Testis (tissue), 2 donors: ENCODE measurements around the gene CACNG4.

Experiments
- POLR2A ChIP-seq: fragments of 450-650 bp; IDR thresholded peaks from one replicate; pipeline ENCODE4 v1.6.1; 2017; ENCODE audit warnings: antibody characterized with exemption, mild to moderate bottlenecking, moderate library complexity
- TF ChIP-seq, protein P1 (sequence below), 3 experiments: fragments of 450-650 bp in 2 of 3; fragments of 200-600 bp in 1 of 3; sonication (generic) in 1 of 3; IDR thresholded peaks; one replicate each; pipeline ENCODE4 v1.5.1; 2016 to 2019; ENCODE audit warnings: antibody characterized with exemption in 3 of 3, mild to moderate bottlenecking in 2 of 3, moderate library complexity in 1 of 3

DNA sequence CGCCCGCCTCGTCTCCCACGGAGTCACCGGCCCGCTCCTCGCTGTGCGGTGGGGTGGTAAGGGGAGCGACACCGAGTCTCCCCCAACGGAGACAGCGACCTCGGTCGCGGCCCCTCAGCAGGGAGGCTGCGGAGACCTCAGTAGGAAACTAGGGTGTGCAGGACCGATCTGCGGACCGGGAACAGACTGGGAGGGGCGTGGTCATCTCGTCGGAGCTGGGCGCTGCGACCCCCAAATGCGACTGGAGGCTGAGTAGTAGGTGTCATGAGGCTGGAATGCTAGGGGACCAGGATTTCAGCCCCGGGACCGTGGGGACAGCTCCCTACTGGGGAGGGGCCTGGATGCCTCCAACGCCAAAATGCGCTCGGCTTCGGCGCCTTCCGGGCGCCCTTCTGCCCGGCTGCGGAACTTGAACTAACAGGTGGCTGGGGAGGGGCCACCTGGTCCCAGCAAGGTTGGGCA, 1.3 kb downstream of the CACNG4 start:
- TF ChIP-seq POLR2A, result no peak
- TF ChIP-seq, protein P1, sequence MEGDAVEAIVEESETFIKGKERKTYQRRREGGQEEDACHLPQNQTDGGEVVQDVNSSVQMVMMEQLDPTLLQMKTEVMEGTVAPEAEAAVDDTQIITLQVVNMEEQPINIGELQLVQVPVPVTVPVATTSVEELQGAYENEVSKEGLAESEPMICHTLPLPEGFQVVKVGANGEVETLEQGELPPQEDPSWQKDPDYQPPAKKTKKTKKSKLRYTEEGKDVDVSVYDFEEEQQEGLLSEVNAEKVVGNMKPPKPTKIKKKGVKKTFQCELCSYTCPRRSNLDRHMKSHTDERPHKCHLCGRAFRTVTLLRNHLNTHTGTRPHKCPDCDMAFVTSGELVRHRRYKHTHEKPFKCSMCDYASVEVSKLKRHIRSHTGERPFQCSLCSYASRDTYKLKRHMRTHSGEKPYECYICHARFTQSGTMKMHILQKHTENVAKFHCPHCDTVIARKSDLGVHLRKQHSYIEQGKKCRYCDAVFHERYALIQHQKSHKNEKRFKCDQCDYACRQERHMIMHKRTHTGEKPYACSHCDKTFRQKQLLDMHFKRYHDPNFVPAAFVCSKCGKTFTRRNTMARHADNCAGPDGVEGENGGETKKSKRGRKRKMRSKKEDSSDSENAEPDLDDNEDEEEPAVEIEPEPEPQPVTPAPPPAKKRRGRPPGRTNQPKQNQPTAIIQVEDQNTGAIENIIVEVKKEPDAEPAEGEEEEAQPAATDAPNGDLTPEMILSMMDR (IDR thresholded peaks at IDR 0.05), result no peak
